Stimulated activated naive CD8-positive, alpha-beta T cell treated with anti-CD3 and anti-CD28 coated beads, Interleukin-15, Interleukin-2, amounts not matched to agents 100 ng/mL and 50 ng/mL, for 24 hours (primary cell): Measurements from ENCODE around the gene ELF3.
A peak's percentile ranks its signal among the peaks of the same experiment; 100 is the strongest.
"Not testable (repeated sequence)": the region's sequence is repeated elsewhere in the genome, so short reads cannot be mapped to it uniquely, and the experiment has no call there.

Source experiments
- H3K27ac Mint-ChIP-seq: one replicate; pipeline ENCODE4 v1.8.0; 2021; ENCODE audit warnings: mild to moderate bottlenecking, mixed read lengths
- H3K27me3 Mint-ChIP-seq: one replicate; pipeline ENCODE4 v1.8.0; 2021; ENCODE audit warnings: mixed read lengths
- H3K36me3 Mint-ChIP-seq: one replicate; pipeline ENCODE4 v1.8.0; 2021; ENCODE audit warnings: low read depth, mixed read lengths
- H3K4me1 Mint-ChIP-seq: one replicate; pipeline ENCODE4 v1.8.0; 2021; ENCODE audit warnings: low read depth, mixed read lengths
- H3K4me3 Mint-ChIP-seq: one replicate; pipeline ENCODE4 v1.8.0; 2021; ENCODE audit warnings: mild to moderate bottlenecking, mixed read lengths
- H3K9me3 Mint-ChIP-seq: one replicate; pipeline ENCODE4 v1.8.0; 2021; ENCODE audit warnings: mixed read lengths

The ELF3 gene

DNA sequence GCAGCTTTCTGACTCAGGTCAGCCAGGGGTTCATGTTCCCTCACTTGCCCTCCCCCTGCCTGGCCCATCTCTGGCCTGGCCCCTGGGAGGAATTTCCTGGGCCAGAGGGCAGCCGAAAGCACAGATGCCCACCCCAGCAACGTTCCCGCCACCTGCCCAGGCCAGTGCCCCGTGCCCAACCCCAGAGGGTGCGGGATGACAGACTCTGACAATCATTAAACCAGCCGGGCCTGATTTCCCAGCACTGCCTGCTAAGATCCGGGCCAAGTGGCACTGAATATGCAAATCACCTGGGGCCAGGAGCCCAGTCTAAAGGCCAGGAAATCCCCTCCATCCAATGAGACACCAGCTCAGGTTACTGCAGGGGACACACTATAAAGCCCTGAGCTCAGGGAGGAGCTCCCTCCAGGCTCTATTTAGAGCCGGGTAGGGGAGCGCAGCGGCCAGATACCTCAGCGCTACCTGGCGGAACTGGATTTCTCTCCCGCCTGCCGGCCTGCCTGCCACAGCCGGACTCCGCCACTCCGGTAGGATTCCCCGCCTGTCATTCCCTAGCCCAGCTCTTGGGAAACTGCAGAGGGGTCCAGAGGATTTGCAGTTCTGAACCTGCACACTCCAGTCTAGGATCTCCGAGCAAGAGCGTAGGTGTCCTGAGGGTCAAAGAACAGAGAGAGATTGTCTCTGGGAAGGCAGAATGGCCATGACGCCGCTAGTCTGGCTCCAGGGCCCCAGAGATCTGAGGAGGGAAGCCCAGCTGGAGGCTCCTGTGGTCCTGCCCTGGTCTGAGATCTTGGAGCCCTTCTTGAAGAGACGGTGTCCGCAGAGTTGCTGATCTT lies at the start of gene ELF3:
Gene ELF3 (plus strand): TSS at position 408 of the 836 bp plus-strand sequence. CDS start 550 bp downstream, outside the sequence.
- peaks cover 7% of the 10 kb centered on the region for H3K36me3 Mint-ChIP-seq
- no peak within 1 kb of the TSS for H3K27ac Mint-ChIP-seq
- H3K4me3 Mint-ChIP-seq: no peak within 1 kb of the TSS
- no peaks in the 10 kb centered on the region for H3K27me3 Mint-ChIP-seq
- no peaks in the 10 kb centered on the region for H3K4me1 Mint-ChIP-seq
- H3K9me3 Mint-ChIP-seq: no peaks in the 10 kb centered on the region

DNA sequence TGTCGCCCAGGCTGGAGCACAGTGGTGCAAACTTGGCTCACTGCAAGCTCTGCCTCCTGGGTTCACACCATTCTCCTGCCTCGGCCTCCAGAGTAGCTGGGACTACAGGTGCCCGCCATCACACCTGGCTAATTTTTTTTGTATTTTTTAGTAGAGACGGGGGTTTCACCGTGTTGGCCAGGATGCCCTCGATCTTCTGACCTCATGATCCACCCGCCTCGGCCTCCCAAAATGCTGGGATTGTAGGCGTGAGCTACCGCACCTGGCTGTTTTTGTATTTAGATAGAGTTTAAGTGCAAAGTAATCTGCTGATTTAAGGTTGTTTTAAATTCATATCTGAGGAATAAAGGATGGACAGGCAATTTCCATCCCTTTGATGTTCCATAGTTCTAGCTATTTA lies 48.0 kb upstream of the ELF3 start:
- H3K4me1 Mint-ChIP-seq, H3K4me3 Mint-ChIP-seq, H3K27ac Mint-ChIP-seq, H3K27me3 Mint-ChIP-seq, H3K9me3 Mint-ChIP-seq: not testable (repeated sequence)
- peaks cover 69% of the 10 kb centered on the region for H3K36me3 Mint-ChIP-seq

DNA sequence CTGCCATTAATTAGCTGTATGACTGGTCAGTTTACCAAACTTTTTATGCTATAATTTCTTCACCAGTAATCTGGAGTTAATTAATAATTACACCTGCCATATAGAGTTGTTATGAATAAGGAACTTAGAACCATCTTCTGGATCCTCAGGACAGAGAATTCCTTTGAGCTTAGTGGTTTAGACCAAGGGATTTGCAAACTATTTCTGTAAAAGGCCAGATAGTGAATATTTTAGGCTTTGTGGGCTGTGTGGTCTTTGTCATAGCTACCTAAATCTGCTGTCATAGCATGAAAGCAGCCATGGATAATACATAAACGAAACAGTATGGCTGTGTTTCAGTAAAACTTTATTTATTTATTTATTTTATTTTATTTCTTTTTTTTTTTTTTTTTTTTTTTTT lies 46.1 kb upstream of the ELF3 start:
- H3K4me3 Mint-ChIP-seq: no peak overlapping the region
- H3K27me3 Mint-ChIP-seq: no peaks in the 10 kb centered on the region
- H3K4me1 Mint-ChIP-seq: peaks cover 5% of the 10 kb centered on the region
- no peak overlapping the region for H3K27ac Mint-ChIP-seq
- no peaks in the 10 kb centered on the region for H3K9me3 Mint-ChIP-seq
- peaks cover 70% of the 10 kb centered on the region for H3K36me3 Mint-ChIP-seq

DNA sequence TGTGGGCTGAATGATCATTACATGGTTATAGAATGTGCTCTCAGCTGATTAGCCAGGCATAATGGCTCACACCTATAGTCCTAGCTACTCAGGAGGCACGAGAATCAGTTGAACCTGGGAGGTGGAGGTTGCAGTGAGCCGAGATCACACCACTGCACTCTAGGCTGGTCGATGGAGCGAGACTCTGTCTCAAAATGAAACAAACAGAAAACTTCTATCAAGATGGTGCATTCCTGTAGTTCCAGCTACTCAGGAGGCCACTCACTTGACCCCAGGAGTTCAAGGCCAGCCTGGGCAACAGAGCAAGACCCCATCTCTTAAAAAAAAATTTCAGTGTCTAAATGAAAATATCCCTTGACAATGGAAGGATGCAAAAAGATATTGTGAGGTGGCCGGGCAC lies 44.2 kb upstream of the ELF3 start:
- Mint-ChIP-seq H3K27ac (peak overlapping the region; percentile 6), H3K36me3 (peaks cover 79% of the 10 kb centered on the region), H3K27me3 (no peaks in the 10 kb centered on the region), H3K4me1 (peaks cover 5% of the 10 kb centered on the region), H3K9me3 (no peaks in the 10 kb centered on the region), H3K4me3 (no peak overlapping the region)

GRCh38 chr1:201968202-201968925 lies 42.0 kb upstream of the ELF3 start:
- H3K27ac Mint-ChIP-seq: no peak overlapping the region
- peaks cover 64% of the 10 kb centered on the region for H3K36me3 Mint-ChIP-seq

DNA sequence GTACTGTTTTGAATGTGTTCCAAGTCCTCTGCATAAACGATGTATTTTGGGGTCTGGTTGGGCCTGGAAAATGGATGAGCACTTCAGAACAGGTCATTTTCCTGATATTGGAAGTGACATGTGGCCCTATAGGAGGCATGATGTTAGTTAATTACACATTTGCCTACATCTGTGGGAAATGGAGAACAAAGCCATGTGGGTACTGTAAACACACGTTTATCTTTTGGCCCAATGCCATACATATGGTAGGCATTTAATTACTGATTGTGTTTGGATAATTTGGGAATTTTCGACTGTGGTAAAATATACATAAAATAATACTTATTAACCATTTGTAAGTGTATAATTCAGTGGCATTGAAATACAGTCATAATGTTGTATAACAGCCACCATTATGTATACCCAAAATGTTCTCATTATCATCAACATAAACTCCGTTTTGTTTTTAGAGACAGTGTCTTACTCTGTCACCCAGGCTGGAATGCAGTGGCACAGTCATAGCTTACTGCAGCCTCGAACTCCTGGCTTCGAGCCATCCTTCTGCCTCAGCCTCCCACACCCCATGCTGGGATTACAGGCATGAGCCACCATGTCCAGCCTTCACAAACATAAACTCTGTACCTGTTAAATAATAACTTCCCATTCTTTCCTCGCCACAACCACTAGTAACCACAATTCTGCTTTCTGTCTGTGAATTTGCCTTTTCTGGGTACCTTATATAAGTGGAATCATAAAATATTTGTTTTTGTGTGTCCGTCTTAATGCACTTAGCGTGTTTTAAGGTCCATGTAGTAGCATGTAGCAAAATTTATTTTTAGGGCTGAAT lies 39.8 kb upstream of the ELF3 start:
- H3K27ac Mint-ChIP-seq: no peak overlapping the region
- peaks cover 50% of the 10 kb centered on the region for H3K36me3 Mint-ChIP-seq
- H3K4me1 Mint-ChIP-seq: peaks cover 5% of the 10 kb centered on the region
- no peaks in the 10 kb centered on the region for H3K9me3 Mint-ChIP-seq
- no peak overlapping the region for H3K4me3 Mint-ChIP-seq
- no peaks in the 10 kb centered on the region for H3K27me3 Mint-ChIP-seq

More at GRCh38 chr1:201968202-201968925, 42.0 kb upstream of the ELF3 start:
- Mint-ChIP-seq H3K4me1 (peaks cover 5% of the 10 kb centered on the region), H3K27me3 (no peaks in the 10 kb centered on the region), H3K4me3 (no peak overlapping the region), H3K9me3 (no peaks in the 10 kb centered on the region)

GRCh38 chr1:201982082-201982622 lies 28.2 kb upstream of the ELF3 start:
- Mint-ChIP-seq H3K27me3 (no peaks in the 10 kb centered on the region), H3K36me3 (no peaks in the 10 kb centered on the region), H3K27ac (peak overlapping the region; percentile 88), H3K4me1 (peaks cover 21% of the 10 kb centered on the region), H3K9me3 (no peaks in the 10 kb centered on the region), H3K4me3 (peak overlapping the region; percentile 90)

GRCh38 chr1:201982623-201983379 lies 27.6 kb upstream of the ELF3 start, which contains the start of gene RNPEP:
TSS of gene RNPEP (plus strand) at chr1:201982648. CDS start at chr1:201982667, 19 bp downstream.
- Mint-ChIP-seq H3K9me3 (no peaks in the 10 kb centered on the region), H3K27ac (peak within 1 kb of the TSS; percentile 88), H3K36me3 (no peaks in the 10 kb centered on the region), H3K27me3 (no peaks in the 10 kb centered on the region), H3K4me3 (peak within 1 kb of the TSS; percentile 95), H3K4me1 (peaks cover 21% of the 10 kb centered on the region)

DNA sequence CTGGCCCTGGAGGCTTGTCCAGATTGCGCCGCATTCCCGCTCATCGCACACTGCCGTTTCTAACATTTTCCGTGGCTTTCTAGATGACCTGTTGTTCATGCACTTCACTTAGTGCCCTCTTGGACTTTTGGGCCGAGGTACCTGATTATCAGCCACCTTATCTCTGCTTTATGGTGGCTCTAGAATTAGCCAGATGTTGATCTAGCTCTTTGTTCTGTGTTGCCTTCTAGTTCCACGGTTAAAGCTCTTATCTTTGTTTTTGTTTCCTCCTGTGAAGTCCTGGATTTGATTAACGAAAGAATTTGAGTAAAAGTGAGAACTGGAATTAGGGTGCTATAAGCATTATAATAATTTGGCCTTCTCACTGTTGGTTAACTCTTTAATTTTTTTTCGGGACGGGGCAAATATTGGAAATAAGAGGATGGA lies 27.0 kb upstream of the ELF3 start:
- no peaks in the 10 kb centered on the region for H3K36me3 Mint-ChIP-seq
- peak overlapping the region; percentile 88 for H3K27ac Mint-ChIP-seq
- H3K4me1 Mint-ChIP-seq: peaks cover 21% of the 10 kb centered on the region
- H3K27me3 Mint-ChIP-seq: no peaks in the 10 kb centered on the region
- H3K4me3 Mint-ChIP-seq: peak overlapping the region; percentile 95
- no peaks in the 10 kb centered on the region for H3K9me3 Mint-ChIP-seq

- no peaks in the 10 kb centered on the region for H3K36me3 Mint-ChIP-seq
- H3K27me3 Mint-ChIP-seq: no peaks in the 10 kb centered on the region
- H3K4me1 Mint-ChIP-seq: peaks cover 21% of the 10 kb centered on the region
- H3K4me3 Mint-ChIP-seq: peak overlapping the region; percentile 8
- H3K27ac Mint-ChIP-seq: no peak overlapping the region
- H3K9me3 Mint-ChIP-seq: no peaks in the 10 kb centered on the region
Measured at GRCh38 chr1:201984446-201984845, 25.9 kb upstream of the ELF3 start.

- Mint-ChIP-seq H3K36me3 (peaks cover 5% of the 10 kb centered on the region), H3K27ac (no peak overlapping the region), H3K9me3 (no peaks in the 10 kb centered on the region), H3K4me3 (no peak overlapping the region), H3K27me3 (no peaks in the 10 kb centered on the region), H3K4me1 (peaks cover 21% of the 10 kb centered on the region)
Measured at GRCh38 chr1:201985355-201985754, 25.0 kb upstream of the ELF3 start.

DNA sequence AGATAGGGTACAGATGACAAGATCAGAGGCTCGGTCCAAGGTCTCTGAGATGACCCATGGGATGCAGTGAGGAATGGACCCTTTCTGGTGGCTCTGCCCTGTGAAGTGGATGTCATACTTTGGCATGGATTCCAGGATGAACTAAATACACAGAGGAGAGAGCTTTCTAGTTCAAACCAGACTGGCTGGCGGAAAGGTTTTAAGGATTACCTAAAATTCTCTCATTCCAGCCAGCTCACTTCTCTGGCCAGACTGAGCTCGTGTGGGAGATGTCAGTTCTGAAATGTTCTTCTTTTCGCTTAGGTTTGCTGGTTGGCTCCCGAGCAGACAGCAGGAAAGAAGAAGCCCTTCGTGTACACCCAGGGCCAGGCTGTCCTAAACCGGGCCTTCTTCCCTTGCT lies 21.8 kb upstream of the ELF3 start:
- Mint-ChIP-seq H3K36me3 (peaks cover 26% of the 10 kb centered on the region), H3K27ac (no peak overlapping the region), H3K4me3 (no peak overlapping the region), H3K9me3 (no peaks in the 10 kb centered on the region), H3K27me3 (no peaks in the 10 kb centered on the region), H3K4me1 (peaks cover 8% of the 10 kb centered on the region)

GRCh38 chr1:201989354-201990128 lies 20.8 kb upstream of the ELF3 start:
- no peaks in the 10 kb centered on the region for H3K27me3 Mint-ChIP-seq
- H3K27ac Mint-ChIP-seq: no peak overlapping the region
- no peaks in the 10 kb centered on the region for H3K9me3 Mint-ChIP-seq
- peaks cover 35% of the 10 kb centered on the region for H3K36me3 Mint-ChIP-seq
- H3K4me1 Mint-ChIP-seq: no peaks in the 10 kb centered on the region
- no peak overlapping the region for H3K4me3 Mint-ChIP-seq
